H1 (cell line): Measurements from ENCODE around the gene AXIN2. TPM values are rescaled to one million over a fixed set of nuclear protein-coding genes. Genes with fewer than 3 reads are reported as not detected.

ENCODE experiments used
- CTCF ChIA-PET: fragments of 300-600 bp; sonication (Branson Sonifier 250); formaldehyde crosslinking; loops from one replicate; lab custom pipeline; 2021; ENCODE audit not compliant: partially characterized antibody; lab: Charles Lee
- POLR2A ChIA-PET: fragments of 300-600 bp; sonication (Branson Sonifier 250); formaldehyde crosslinking; loops from one replicate; lab custom pipeline; 2021; ENCODE audit warnings: inconsistent platforms; ENCODE audit not compliant: partially characterized antibody; lab: Charles Lee
- DNase-seq, 2 experiments: peaks; one replicate each; pipeline versions ENCODE4 v3.0.0 to v3.0.0-alpha.2; 2010 to 2022; ENCODE audit warnings: low spot score in 2 of 2, low read depth in 1 of 2, mixed read lengths in 1 of 2
- FAIRE-seq: peaks from 2 replicates; lab custom pipeline; 2011; peaks lifted over from hg19 to GRCh38; lab: Jason Lieb, UNC
- H2AFZ ChIP-seq: 2 replicates; pipeline ENCODE4 v1.8.1; 2012; ENCODE audit warnings: low read length, inconsistent platforms
- H2AK5ac ChIP-seq: 2 replicates; pipeline ENCODE4 v1.6.1; 2013; ENCODE audit warnings: low read depth, low read length
- H2BK120ac ChIP-seq: replicated peaks from 2 replicates; pipeline ENCODE3; 2013; ENCODE audit warnings: low read depth, low read length, inconsistent platforms
- H2BK12ac ChIP-seq: 2 replicates; pipeline ENCODE4 v1.6.1; 2013; ENCODE audit warnings: low read depth, low read length
- H2BK15ac ChIP-seq: 2 replicates; pipeline ENCODE4 v1.6.1; 2013; ENCODE audit warnings: low read length
- H2BK20ac ChIP-seq: 2 replicates; pipeline ENCODE4 v1.6.1; 2013; ENCODE audit warnings: low read length
- H2BK5ac ChIP-seq: 2 replicates; pipeline ENCODE4 v1.6.1; 2013; ENCODE audit warnings: low read depth, low read length
- H3K14ac ChIP-seq: 2 replicates; pipeline ENCODE4 v1.6.1; 2013; ENCODE audit warnings: inconsistent platforms; ENCODE audit not compliant: insufficient read length
- H3K18ac ChIP-seq: 2 replicates; pipeline ENCODE4 v1.6.1; 2013; ENCODE audit warnings: low read length; ENCODE audit errors: extremely low read depth
- H3K23ac ChIP-seq: 2 replicates; pipeline ENCODE4 v1.6.1; 2013; ENCODE audit warnings: inconsistent platforms; ENCODE audit not compliant: insufficient read length
- H3K23me2 ChIP-seq: 2 replicates; pipeline ENCODE4 v1.6.1; 2013; ENCODE audit warnings: low read depth, low read length
- H3K27ac ChIP-seq: 2 replicates; pipeline ENCODE4 v1.6.1; 2011; ENCODE audit warnings: low read depth, low read length, inconsistent platforms
- H3K27me3 ChIP-seq, 4 experiments: replicated peaks in 1 of 4; 1 replicate in 1 of 4; 2 replicates in 3 of 4; pipeline versions ENCODE4 v1.6.1 to v1.8.1; 2011 to 2013; ENCODE audit warnings: low read length in 3 of 4, mild to moderate bottlenecking in 3 of 4, inconsistent platforms in 2 of 4, mixed read lengths in 2 of 4, moderate library complexity in 1 of 4; ENCODE audit not compliant: control insufficient read depth in 3 of 4, insufficient read depth in 3 of 4; ENCODE audit errors: extremely low read depth in 1 of 4
- H3K36me3 ChIP-seq, 4 experiments: 2 replicates each; pipeline versions ENCODE4 v1.6.1 to v1.8.1; 2011 to 2013; ENCODE audit warnings: mild to moderate bottlenecking in 4 of 4, low read length in 3 of 4, moderate library complexity in 2 of 4, control low read depth in 1 of 4, inconsistent platforms in 1 of 4; ENCODE audit not compliant: insufficient read depth in 4 of 4, control insufficient read depth in 2 of 4
- H3K4ac ChIP-seq: replicated peaks from 2 replicates; pipeline ENCODE3; 2013; ENCODE audit warnings: low read length, low read depth, mixed read lengths, inconsistent platforms; ENCODE audit not compliant: insufficient read length
- H3K4me1 ChIP-seq, 4 experiments: replicated peaks in 1 of 4; 1 replicate in 1 of 4; 2 replicates in 3 of 4; pipeline versions ENCODE4 v1.6.1 to v1.8.1; 2011 to 2013; ENCODE audit warnings: low read length in 3 of 4, inconsistent platforms in 2 of 4, mixed read lengths in 1 of 4; ENCODE audit not compliant: insufficient read depth in 4 of 4, control insufficient read depth in 3 of 4
- H3K4me2 ChIP-seq, 2 experiments: 2 replicates each; pipeline versions ENCODE4 v1.6.1 to v1.8.1; 2011 to 2013; ENCODE audit warnings: low read depth in 2 of 2, low read length in 2 of 2, control low read depth in 1 of 2, inconsistent platforms in 1 of 2, mild to moderate bottlenecking in 1 of 2; ENCODE audit not compliant: insufficient read depth in 1 of 2
- H3K4me3 ChIP-seq, 4 experiments: fragments of 200-600, 300-600 bp in 1 of 4; sonication (generic), shearing (Covaris generic), sonication (Bioruptor Twin) in 1 of 4; 2 replicates each; pipeline versions ENCODE4 v1.5.1 to v1.8.1; 2011 to 2016; ENCODE audit warnings: low read length in 4 of 4, low read depth in 3 of 4, control low read depth in 2 of 4, inconsistent platforms in 2 of 4, mild to moderate bottlenecking in 2 of 4, mixed read lengths in 1 of 4, moderate library complexity in 1 of 4; ENCODE audit not compliant: insufficient read depth in 2 of 4; ENCODE audit errors: extremely low read depth in 1 of 4
- H3K56ac ChIP-seq: replicated peaks from 2 replicates; pipeline ENCODE3; 2013; ENCODE audit warnings: low read depth, mild to moderate bottlenecking, mixed read lengths, low read length, inconsistent platforms; ENCODE audit not compliant: insufficient read length
- H3K79me1 ChIP-seq: 2 replicates; pipeline ENCODE4 v1.6.1; 2013; ENCODE audit warnings: low read depth, low read length, control low read depth
- H3K79me2 ChIP-seq, 2 experiments: 2 replicates each; pipeline versions ENCODE4 v1.6.1 to v1.8.1; 2012 to 2013; ENCODE audit warnings: low read length in 2 of 2, mild to moderate bottlenecking in 2 of 2, inconsistent platforms in 1 of 2; ENCODE audit not compliant: insufficient read depth in 2 of 2, control insufficient read depth in 1 of 2
- H3K9ac ChIP-seq, 4 experiments: replicated peaks in 1 of 4; 1 replicate in 1 of 4; 2 replicates in 3 of 4; pipeline versions ENCODE4 v1.6.1 to v1.8.1; 2011 to 2013; ENCODE audit warnings: low read depth in 3 of 4, low read length in 3 of 4, control low read depth in 2 of 4, mild to moderate bottlenecking in 2 of 4, moderate library complexity in 2 of 4, inconsistent platforms in 1 of 4; ENCODE audit errors: extremely low read depth in 1 of 4
- H3K9me3 ChIP-seq, 2 experiments: 2 replicates each; pipeline versions ENCODE4 v1.6.1 to v1.8.1; 2012 to 2013; ENCODE audit warnings: mild to moderate bottlenecking in 2 of 2, moderate library complexity in 2 of 2, control low read depth in 1 of 2, inconsistent platforms in 1 of 2, low read depth in 1 of 2, low read length in 1 of 2, mixed read lengths in 1 of 2; ENCODE audit not compliant: insufficient read depth in 2 of 2
- H4K20me1 ChIP-seq, 2 experiments: replicated peaks in 1 of 2; 2 replicates each; pipeline versions ENCODE3 to v1.8.1; 2011 to 2013; ENCODE audit warnings: inconsistent platforms in 2 of 2, low read length in 2 of 2, mild to moderate bottlenecking in 1 of 2; ENCODE audit not compliant: insufficient read depth in 2 of 2, control insufficient read depth in 1 of 2
- H4K5ac ChIP-seq: 2 replicates; pipeline ENCODE4 v1.6.1; 2013; ENCODE audit warnings: low read length, low read depth, mixed read lengths, inconsistent platforms; ENCODE audit not compliant: insufficient read length
- H4K8ac ChIP-seq: 2 replicates; pipeline ENCODE4 v1.8.0; 2013; ENCODE audit warnings: mild to moderate bottlenecking, moderate library complexity, low read length, inconsistent platforms; ENCODE audit not compliant: insufficient read depth; ENCODE audit errors: extremely low read depth
- H4K91ac ChIP-seq: replicated peaks from 2 replicates; pipeline ENCODE3; 2013; ENCODE audit warnings: low read length, mixed read lengths, inconsistent platforms; ENCODE audit not compliant: insufficient read length
- ASH2L ChIP-seq: fragments of 200-600, 300-600 bp; sonication (generic); IDR thresholded peaks from one replicate; pipeline ENCODE4 v1.7.1; 2017; ENCODE audit warnings: low read length
- CEBPB ChIP-seq: IDR thresholded peaks from 2 replicates; pipeline ENCODE4 v1.6.1; 2012; ENCODE audit warnings: low read depth, low read length
- JUN ChIP-seq: IDR thresholded peaks from 2 replicates; pipeline ENCODE4 v1.6.1; 2011; ENCODE audit warnings: low read depth, mild to moderate bottlenecking, improper control_type of control experiment, low read length
- MAFK ChIP-seq: IDR thresholded peaks from 2 replicates; pipeline ENCODE4 v1.6.1; 2012; ENCODE audit warnings: low read depth, mild to moderate bottlenecking, improper control_type of control experiment, low read length
- POLR2A ChIP-seq, 2 experiments: IDR thresholded peaks; 1 replicate in 1 of 2; 2 replicates in 1 of 2; pipeline ENCODE4 v1.6.1; 2011; ENCODE audit warnings: low read depth in 2 of 2, low read length in 2 of 2, mild to moderate bottlenecking in 2 of 2; ENCODE audit errors: control extremely low read depth in 1 of 2
- POU5F1 ChIP-seq: IDR thresholded peaks from 2 replicates; pipeline ENCODE4 v1.6.1; 2011; ENCODE audit warnings: low read depth, mild to moderate bottlenecking, low read length, moderate library complexity
- SP4 ChIP-seq: IDR thresholded peaks from 2 replicates; pipeline ENCODE4 v1.6.1; 2012; ENCODE audit warnings: low read length, inconsistent platforms
- SRF ChIP-seq: IDR thresholded peaks from 2 replicates; pipeline ENCODE4 v1.6.1; 2011; ENCODE audit warnings: mild to moderate bottlenecking, low read depth, low read length, moderate library complexity
- TCF12 ChIP-seq: IDR thresholded peaks from 2 replicates; pipeline ENCODE4 v1.6.1; 2011; ENCODE audit warnings: low read depth, mild to moderate bottlenecking, low read length
- TEAD4 ChIP-seq: IDR thresholded peaks from 2 replicates; pipeline ENCODE4 v1.6.1; 2012; ENCODE audit warnings: low read depth, low read length, inconsistent platforms, mixed read lengths
- ZNF274 ChIP-seq: IDR thresholded peaks from 2 replicates; pipeline ENCODE4 v1.7.0; 2012; ENCODE audit warnings: low read length, borderline replicate concordance; ENCODE audit errors: extremely low read depth
- WGBS, 2 experiments: shearing (Covaris generic) in 1 of 2; methylation state at CpG; one replicate each; pipeline versions ENCODE4 v1.1.6 to v1.1.7; 2013 to 2015; ENCODE audit warnings: low lambda C conversion rate in 2 of 2, mixed read lengths in 2 of 2, inconsistent platforms in 1 of 2, low coverage in 1 of 2, missing lambda C conversion rate in 1 of 2; ENCODE audit not compliant: insufficient replicate concordance in 2 of 2, insufficient coverage in 1 of 2, insufficient read length in 1 of 2; ENCODE audit errors: extremely low coverage in 1 of 2, missing lambda C conversion rate in 1 of 2; 5-methylcytosine and 5-hydroxymethylcytosine counted together
- polyA plus RNA-seq, 7 experiments: library from polyadenylated mRNA; depleted of rRNA in 3 of 7; stranded (reverse) in 5 of 7; unstranded in 2 of 7; fragments of >200 nt in 5 of 7; fragments of 200-250 nt in 2 of 7; gene quantifications; 1 replicate in 5 of 7; 2 replicates in 1 of 7; 4 replicates in 1 of 7; pipeline versions ENCODE4 v1.2.1 to v1.2.3, GENCODE V29; 2011 to 2013; ENCODE audit warnings: missing spikeins in 2 of 7, mixed read lengths in 2 of 7
- total RNA-seq: library from RNA; stranded (reverse); fragmentation: NEBNext Ultra II Directional; extraction: Animal tissue kit (Norgen Biotek cat#: 25700); gene quantifications from 2 replicates; pipeline ENCODE4 v1.2.1, GENCODE V29; 2021
- TF ChIP-seq, protein P1 (sequence below): IDR thresholded peaks from 2 replicates; pipeline ENCODE4 v1.6.1; 2012; ENCODE audit warnings: low read length, inconsistent platforms

AXIN2 gene
- total and polyA plus RNA-seq, 2 of the 8 experiments (the other 6 are each of a cell fraction or from before 2014, with no cell fraction given), result 17.7 to 33.4 TPM

DNA sequence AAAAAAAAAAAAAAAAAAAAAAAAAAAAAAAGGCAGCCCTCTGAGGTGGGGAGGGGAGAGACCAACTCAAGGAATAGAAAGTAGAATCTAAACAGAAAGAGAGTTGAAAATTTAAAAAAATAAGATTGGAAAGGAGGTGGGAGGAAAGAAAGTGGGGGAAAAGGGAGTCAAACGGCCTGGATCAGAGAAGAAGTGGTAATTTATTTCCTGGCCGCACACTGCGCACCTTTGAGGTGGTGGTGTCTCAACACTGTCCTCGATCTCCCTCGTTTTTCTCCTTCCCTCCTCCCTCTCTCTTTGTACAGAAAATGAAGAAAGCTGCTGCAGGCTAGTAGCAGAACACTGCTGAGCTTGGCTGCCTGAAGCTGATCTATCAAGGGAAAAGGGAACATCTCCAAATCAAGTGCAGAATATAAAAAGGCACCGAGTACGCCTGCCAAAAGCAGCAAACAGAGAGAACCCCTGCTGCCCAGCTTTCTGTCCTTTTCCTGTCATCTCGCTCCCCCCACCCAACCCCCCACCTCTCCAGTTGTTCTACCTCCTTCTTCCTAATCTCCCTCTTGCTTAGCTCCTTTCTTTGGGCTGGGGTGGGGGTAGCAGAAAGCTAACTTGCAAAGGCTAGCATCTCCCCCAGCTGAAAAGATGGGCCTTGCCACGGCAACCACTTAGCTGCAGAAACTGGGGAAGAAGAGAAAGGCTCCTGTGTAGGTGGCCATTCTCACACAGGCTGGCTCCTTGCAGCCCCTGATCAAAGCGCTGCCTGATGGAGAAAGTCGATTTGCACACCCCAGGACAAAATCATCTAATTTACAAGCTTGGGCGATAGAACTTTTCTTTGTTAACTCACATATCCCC lies 22.5 kb downstream of the AXIN2 start:
- H3K27me3 ChIP-seq, result no peaks in the 10 kb centered on the region
- H3K9me3 ChIP-seq, result no peaks in the 10 kb centered on the region
- no peak overlapping the region for H2BK12ac ChIP-seq
- no peak overlapping the region for H4K8ac ChIP-seq
- no peak overlapping the region for H3K27ac ChIP-seq
- ChIA-PET POLR2A (interaction anchor here (0.7 to 2.7 kb wide), 8 partner anchors 8 to 99 kb away, joined by 3 to 10 read pairs (median 3); no protein-coding TSS in a partner anchor), CTCF (interaction anchor here (1.1 to 10.2 kb wide), 4 partner anchors 17 to 306 kb away, joined by 3 to 62 read pairs (median 4); no protein-coding TSS in a partner anchor)
- no peak overlapping the region for H3K9ac ChIP-seq
- peaks cover 23 to 80% (median 47%) of the 10 kb centered on the region in 4 experiments for H3K36me3 ChIP-seq
- peaks cover 2 to 15% (median 6%) of the 10 kb centered on the region in 4 experiments; a peak in 5 of 7 replicates for H3K4me1 ChIP-seq
- DNase-seq, result no peak
- peaks cover 17% of the 10 kb centered on the region for H3K79me1 ChIP-seq
- no peak overlapping the region for H2AFZ ChIP-seq
- 74 to 100% methylated on average over 1 to 12 of the region's 12 CpGs for WGBS, 2 experiments
- no peak overlapping the region for H2BK20ac ChIP-seq
- H3K23ac ChIP-seq, result no peak overlapping the region
- H4K91ac ChIP-seq, result no peak overlapping the region
- no peak overlapping the region; the same call in 1 of the 2 replicates for H2BK5ac ChIP-seq
- no peak overlapping the region for H2AK5ac ChIP-seq
- H3K4ac ChIP-seq, result no peak overlapping the region
- peak overlapping the region; percentile 29 to 38; a peak in 2 of 4 replicates for H3K4me2 ChIP-seq
- FAIRE-seq, result no peak
- peaks cover 0 to 22% of the 10 kb centered on the region in 2 experiments for H4K20me1 ChIP-seq
- H3K79me2 ChIP-seq, result peaks cover 9 to 43% of the 10 kb centered on the region in 2 experiments
- no peak overlapping the region; a peak in 1 of 8 replicates for H3K4me3 ChIP-seq
- H2BK15ac ChIP-seq, result no peak overlapping the region
- no peak overlapping the region for H3K18ac ChIP-seq
- no peaks in the 10 kb centered on the region for H3K23me2 ChIP-seq
- H2BK120ac ChIP-seq, result no peak overlapping the region
- no peak overlapping the region for H3K56ac ChIP-seq
- H4K5ac ChIP-seq, result no peak overlapping the region
- no peak overlapping the region for H3K14ac ChIP-seq
- TF ChIP-seq CEBPB, result no peak
- no peak for TF ChIP-seq TEAD4
- TF ChIP-seq MAFK, result no peak
- no peak for TF ChIP-seq POLR2A (IDR thresholded peaks at IDR 0.05; ENCODE audit: control extremely low read depth in 1 of 2, low read depth in 2 of 2, low read length in 2 of 2)
- TF ChIP-seq TCF12, result no peak
- TF ChIP-seq SRF, result no peak
- no peak for TF ChIP-seq ASH2L
- TF ChIP-seq SP4, result no peak
- TF ChIP-seq, protein P1, sequence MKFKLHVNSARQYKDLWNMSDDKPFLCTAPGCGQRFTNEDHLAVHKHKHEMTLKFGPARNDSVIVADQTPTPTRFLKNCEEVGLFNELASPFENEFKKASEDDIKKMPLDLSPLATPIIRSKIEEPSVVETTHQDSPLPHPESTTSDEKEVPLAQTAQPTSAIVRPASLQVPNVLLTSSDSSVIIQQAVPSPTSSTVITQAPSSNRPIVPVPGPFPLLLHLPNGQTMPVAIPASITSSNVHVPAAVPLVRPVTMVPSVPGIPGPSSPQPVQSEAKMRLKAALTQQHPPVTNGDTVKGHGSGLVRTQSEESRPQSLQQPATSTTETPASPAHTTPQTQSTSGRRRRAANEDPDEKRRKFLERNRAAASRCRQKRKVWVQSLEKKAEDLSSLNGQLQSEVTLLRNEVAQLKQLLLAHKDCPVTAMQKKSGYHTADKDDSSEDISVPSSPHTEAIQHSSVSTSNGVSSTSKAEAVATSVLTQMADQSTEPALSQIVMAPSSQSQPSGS, result no peak
- no peak for TF ChIP-seq JUN
- TF ChIP-seq ZNF274, result no peak
- no peak for TF ChIP-seq POU5F1
